Measurements from ENCODE around the gene TMEM94. TPM values are rescaled to one million over a fixed set of nuclear protein-coding genes. Genes with fewer than 3 reads are reported as not detected.

Gene TMEM94
- total and polyA plus RNA-seq, 2 of the 4 experiments (the other 2 are of a cell fraction): 8.4 to 64.7 TPM

DNA sequence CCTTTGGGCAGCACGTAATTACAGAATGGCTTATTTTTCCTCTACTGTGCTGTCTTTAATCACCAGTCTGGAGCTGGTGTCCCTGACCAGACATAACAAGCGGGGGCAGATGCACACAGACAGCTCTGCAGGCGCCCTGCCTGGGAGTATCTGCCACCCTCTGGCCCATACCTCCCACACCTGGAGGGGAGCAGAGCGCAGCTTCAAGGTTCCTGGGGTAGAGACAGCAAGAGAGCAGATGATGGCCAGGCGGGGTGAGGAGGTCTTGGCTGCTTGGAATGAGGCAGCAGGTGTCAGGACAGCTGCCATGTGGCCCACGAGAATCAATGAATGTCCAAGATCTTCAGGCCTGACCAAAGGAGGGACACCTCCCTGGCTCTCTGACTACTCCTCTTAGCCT lies 23.8 kb downstream of the TMEM94 start:
- Histone ChIP-seq H3K27ac (ENCODE audit: insufficient read depth, low read length) (no peak overlapping the region), H4K20me1 (ENCODE audit: insufficient read depth, low read length) (peaks cover 41% of the 10 kb centered on the region)
- DNase-seq: no peak

More for the DNA sequence above, 23.8 kb downstream of the TMEM94 start:
- Histone ChIP-seq H3K9ac (ENCODE audit: low read depth, low read length) (no peak overlapping the region), H3K4me3 (ENCODE audit: insufficient read depth, low read depth, low read length) (no peak overlapping the region), H2BK15ac (ENCODE audit: low read depth, low read length) (no peak overlapping the region), H3K4me1 (ENCODE audit: control insufficient read depth, insufficient read depth, low read length) (peaks cover 10% of the 10 kb centered on the region), H3K4ac (ENCODE audit: low read depth, low read length) (no peak overlapping the region), H3K9me1 (ENCODE audit: insufficient read depth, low read length) (peaks cover 12% of the 10 kb centered on the region), H3K79me1 (ENCODE audit: low read depth in 1 of 2, low read length in 2 of 2) (peaks cover 23 to 59% of the 10 kb centered on the region in 2 experiments), H3K18ac (ENCODE audit: low read depth, low read length) (no peak overlapping the region), H3K9me3 (ENCODE audit: control insufficient read depth, insufficient read depth, low read length) (no peaks in the 10 kb centered on the region), H2BK20ac (ENCODE audit: low read depth, low read length) (no peak overlapping the region), H2BK5ac (ENCODE audit: low read depth, low read length, poor library complexity, severe bottlenecking) (no peak overlapping the region), H2BK120ac (ENCODE audit: low read depth, low read length) (no peak overlapping the region), H4K8ac (ENCODE audit: low read depth in 2 of 2, low read length in 2 of 2) (no peak overlapping the region), H2AK9ac (replicated peaks; ENCODE audit: low read depth, low read length, poor library complexity) (no peak overlapping the region), H2AFZ (replicated peaks; ENCODE audit: low read length, poor library complexity) (no peak overlapping the region), H3K56ac (ENCODE audit: extremely low read depth, insufficient read depth, low read length) (no peak overlapping the region), H2AK5ac (ENCODE audit: low read depth, low read length) (no peak overlapping the region), H3K36me3 (ENCODE audit: control insufficient read depth, insufficient read depth, low read length) (peaks cover 1% of the 10 kb centered on the region; the same call in 1 of the 2 replicates), H3K4me2 (ENCODE audit: low read depth, low read length) (no peak overlapping the region), H3K23ac (ENCODE audit: low read depth, low read length) (no peak overlapping the region), H3K14ac (replicated peaks; ENCODE audit: low read depth, low read length) (no peak overlapping the region), H4K91ac (ENCODE audit: insufficient read depth, low read depth, low read length) (no peak overlapping the region), H4K5ac (ENCODE audit: low read depth, low read length) (no peak overlapping the region), H3K27me3 (ENCODE audit: control insufficient read depth, insufficient read depth, low read length) (no peaks in the 10 kb centered on the region)
- no TSS peak for BruUV-seq (replicated peaks)
- dilution Hi-C loops (cut with HindIII; ENCODE audit: low sequenced_read_pairs, unreplicated experiment): no loop called here
- 92% methylated on average over 2 of the region's 6 CpGs; no CpG with 5 or more reads in 1 of the 2 experiments for WGBS, 2 experiments (ENCODE audit: extremely low coverage in 2 of 2, insufficient read length in 1 of 2)
- intact Hi-C loops (cut with micrococcal nuclease): no loop called here
- no peak for ATAC-seq (ENCODE audit: low read depth)
- ChIA-PET CTCF (no interaction called here), POLR2A (ENCODE audit: unreplicated experiment) (no interaction called here)
- in situ Hi-C loops (cut with MboI; ENCODE audit: low sequenced_read_pairs): no loop called here
- TF ChIP-seq BHLHE40 (IDR thresholded peaks at IDR 0.05; ENCODE audit: low read depth, low read length) (no peak), MAFK (IDR thresholded peaks at IDR 0.05; ENCODE audit: low read depth, low read length) (no peak), NFE2L2 (IDR thresholded peaks at IDR 0.05; ENCODE audit: low read depth, low read length) (no peak), POLR2A (IDR thresholded peaks at IDR 0.05; ENCODE audit: low read depth, low read length) (no peak), FOS (IDR thresholded peaks at IDR 0.05; ENCODE audit: low read depth, low read length) (no peak), MXI1 (IDR thresholded peaks at IDR 0.05; ENCODE audit: borderline replicate concordance, low read depth, low read length) (no peak), CEBPB (IDR thresholded peaks at IDR 0.05; ENCODE audit: low read depth, low read length) (no peak), MAZ (IDR thresholded peaks at IDR 0.05; ENCODE audit: borderline replicate concordance, low read depth, low read length) (no peak), RCOR1 (IDR thresholded peaks at IDR 0.05; ENCODE audit: insufficient replicate concordance, low read length) (no peak), SMC3 (IDR thresholded peaks at IDR 0.05; ENCODE audit: low read depth, low read length) (no peak), RAD21 (IDR thresholded peaks at IDR 0.05; ENCODE audit: low read length) (no peak)
- TF ChIP-seq, protein P1, sequence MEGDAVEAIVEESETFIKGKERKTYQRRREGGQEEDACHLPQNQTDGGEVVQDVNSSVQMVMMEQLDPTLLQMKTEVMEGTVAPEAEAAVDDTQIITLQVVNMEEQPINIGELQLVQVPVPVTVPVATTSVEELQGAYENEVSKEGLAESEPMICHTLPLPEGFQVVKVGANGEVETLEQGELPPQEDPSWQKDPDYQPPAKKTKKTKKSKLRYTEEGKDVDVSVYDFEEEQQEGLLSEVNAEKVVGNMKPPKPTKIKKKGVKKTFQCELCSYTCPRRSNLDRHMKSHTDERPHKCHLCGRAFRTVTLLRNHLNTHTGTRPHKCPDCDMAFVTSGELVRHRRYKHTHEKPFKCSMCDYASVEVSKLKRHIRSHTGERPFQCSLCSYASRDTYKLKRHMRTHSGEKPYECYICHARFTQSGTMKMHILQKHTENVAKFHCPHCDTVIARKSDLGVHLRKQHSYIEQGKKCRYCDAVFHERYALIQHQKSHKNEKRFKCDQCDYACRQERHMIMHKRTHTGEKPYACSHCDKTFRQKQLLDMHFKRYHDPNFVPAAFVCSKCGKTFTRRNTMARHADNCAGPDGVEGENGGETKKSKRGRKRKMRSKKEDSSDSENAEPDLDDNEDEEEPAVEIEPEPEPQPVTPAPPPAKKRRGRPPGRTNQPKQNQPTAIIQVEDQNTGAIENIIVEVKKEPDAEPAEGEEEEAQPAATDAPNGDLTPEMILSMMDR (conservative IDR thresholded peaks at IDR 0.05; ENCODE audit: low read depth, low read length): no peak
- TF ChIP-seq, protein P2, sequence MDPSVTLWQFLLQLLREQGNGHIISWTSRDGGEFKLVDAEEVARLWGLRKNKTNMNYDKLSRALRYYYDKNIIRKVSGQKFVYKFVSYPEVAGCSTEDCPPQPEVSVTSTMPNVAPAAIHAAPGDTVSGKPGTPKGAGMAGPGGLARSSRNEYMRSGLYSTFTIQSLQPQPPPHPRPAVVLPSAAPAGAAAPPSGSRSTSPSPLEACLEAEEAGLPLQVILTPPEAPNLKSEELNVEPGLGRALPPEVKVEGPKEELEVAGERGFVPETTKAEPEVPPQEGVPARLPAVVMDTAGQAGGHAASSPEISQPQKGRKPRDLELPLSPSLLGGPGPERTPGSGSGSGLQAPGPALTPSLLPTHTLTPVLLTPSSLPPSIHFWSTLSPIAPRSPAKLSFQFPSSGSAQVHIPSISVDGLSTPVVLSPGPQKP (IDR thresholded peaks at IDR 0.05; ENCODE audit: borderline replicate concordance, low read depth, low read length): no peak

All from IMR-90 (cell line).